Tibial nerve (tissue), 4 donors: ENCODE results near the gene MLEC. TPM values are rescaled to one million over a fixed set of nuclear protein-coding genes. Genes with fewer than 3 reads are reported as not detected.

Source experiments
- DNase-seq, 2 donors: peaks; one replicate each; pipeline ENCODE4 v3.0.0-alpha.2; 2019; ENCODE audit warnings: low spot score in 2 of 2
- H3K27ac ChIP-seq, 4 donors: fragments of 200-600 bp; sonication (generic) in 3 of 4; one replicate each; pipeline ENCODE4 v1.5.1; 2017 to 2019; ENCODE audit warnings: mild to moderate bottlenecking in 1 of 4
- H3K27me3 ChIP-seq, 2 donors: fragments of 200-600 bp; sonication (generic) in 1 of 2; one replicate each; pipeline versions ENCODE4 v1.5.1 to v1.6.0; 2017 to 2019
- H3K36me3 ChIP-seq, 3 donors: fragments of 200-600 bp; sonication (generic); one replicate each; pipeline ENCODE4 v1.5.1; 2018 to 2019
- H3K4me1 ChIP-seq, 4 donors: fragments of 200-600 bp; sonication (generic) in 3 of 4; one replicate each; pipeline ENCODE4 v1.5.1; 2017 to 2019
- H3K4me3 ChIP-seq, 4 donors: fragments of 200-600 bp; sonication (generic) in 3 of 4; one replicate each; pipeline ENCODE4 v1.5.1; 2017 to 2019; ENCODE audit warnings: mild to moderate bottlenecking in 1 of 4, moderate library complexity in 1 of 4
- H3K9me3 ChIP-seq, 4 donors: fragments of 200-600 bp; sonication (generic) in 3 of 4; one replicate each; pipeline ENCODE4 v1.5.1; 2017 to 2019
- EP300 ChIP-seq, 2 donors: sonication (generic); formaldehyde crosslinking; IDR thresholded peaks; one replicate each; pipeline ENCODE4 v1.6.1; 2017; ENCODE audit warnings: antibody characterized with exemption in 2 of 2, mild to moderate bottlenecking in 1 of 2
- POLR2A ChIP-seq, 2 donors: fragments of 450-650 bp; IDR thresholded peaks; one replicate each; pipeline ENCODE4 v1.6.1; 2017; ENCODE audit warnings: antibody characterized with exemption in 2 of 2, mild to moderate bottlenecking in 2 of 2, moderate library complexity in 2 of 2
- WGBS, 2 donors: methylation state at CpG; one replicate each; pipeline ENCODE4 v1.1.5; 2018; 5-methylcytosine and 5-hydroxymethylcytosine counted together
- total RNA-seq, 4 donors: library from RNA; depleted of rRNA; stranded (reverse); fragments of >200 nt; gene quantifications; one replicate each; pipeline ENCODE4 v1.1.0, GENCODE V29; 2016
- TF ChIP-seq, protein P1 (sequence below), 5 experiments: fragments of 200-600 bp in 3 of 5; fragments of 450-650 bp in 2 of 5; sonication (generic) in 3 of 5; IDR thresholded peaks; one replicate each; pipeline ENCODE4 v1.5.1; 2016 to 2019; ENCODE audit warnings: antibody characterized with exemption in 5 of 5, mild to moderate bottlenecking in 3 of 5, moderate library complexity in 2 of 5

MLEC gene
- total RNA-seq, 4 donors from 2014 or later: 42.6 to 67.8 (median 58.6) TPM

DNA sequence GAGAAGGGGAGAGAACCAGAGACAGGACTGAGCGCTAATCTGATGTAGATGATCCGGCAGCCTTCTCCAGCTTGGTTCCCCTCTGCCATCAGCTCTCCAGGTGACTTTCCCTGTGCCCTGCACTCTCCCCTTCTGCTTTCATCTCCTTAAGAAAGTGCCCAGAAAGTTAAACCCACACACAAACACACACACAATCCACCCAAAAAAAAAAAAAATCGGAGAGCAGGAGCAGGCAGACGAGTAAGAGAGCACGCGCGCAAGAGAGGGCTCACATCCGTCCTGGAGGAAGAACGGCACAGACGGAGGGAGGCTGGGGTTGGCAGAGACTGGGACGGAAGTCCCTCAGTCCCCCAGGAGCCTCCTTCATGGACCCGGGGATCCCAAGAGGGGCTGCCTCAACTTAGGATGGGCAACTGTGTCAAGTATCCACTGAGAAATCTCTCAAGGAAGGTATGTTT, 36.7 kb upstream of the MLEC start:
- 50 to 75% methylated on average over 12 of the region's 12 CpGs for WGBS, 2 donors
- Histone ChIP-seq H3K27me3 (peaks cover 0 to 27% of the 10 kb centered on the region in 2 donors), H3K9me3 (no peaks in the 10 kb centered on the region), H3K36me3 (no peaks in the 10 kb centered on the region), H3K4me3 (peak overlapping the region in 1 of 4 donors; percentile 46), H3K27ac (peak overlapping the region in 1 of 4 donors; percentile 44), H3K4me1 (peaks cover 0 to 18% (median 7%) of the 10 kb centered on the region in 4 donors)
- no peak for DNase-seq
- TF ChIP-seq POLR2A (IDR thresholded peaks at IDR 0.05): no peak
- TF ChIP-seq, protein P1, sequence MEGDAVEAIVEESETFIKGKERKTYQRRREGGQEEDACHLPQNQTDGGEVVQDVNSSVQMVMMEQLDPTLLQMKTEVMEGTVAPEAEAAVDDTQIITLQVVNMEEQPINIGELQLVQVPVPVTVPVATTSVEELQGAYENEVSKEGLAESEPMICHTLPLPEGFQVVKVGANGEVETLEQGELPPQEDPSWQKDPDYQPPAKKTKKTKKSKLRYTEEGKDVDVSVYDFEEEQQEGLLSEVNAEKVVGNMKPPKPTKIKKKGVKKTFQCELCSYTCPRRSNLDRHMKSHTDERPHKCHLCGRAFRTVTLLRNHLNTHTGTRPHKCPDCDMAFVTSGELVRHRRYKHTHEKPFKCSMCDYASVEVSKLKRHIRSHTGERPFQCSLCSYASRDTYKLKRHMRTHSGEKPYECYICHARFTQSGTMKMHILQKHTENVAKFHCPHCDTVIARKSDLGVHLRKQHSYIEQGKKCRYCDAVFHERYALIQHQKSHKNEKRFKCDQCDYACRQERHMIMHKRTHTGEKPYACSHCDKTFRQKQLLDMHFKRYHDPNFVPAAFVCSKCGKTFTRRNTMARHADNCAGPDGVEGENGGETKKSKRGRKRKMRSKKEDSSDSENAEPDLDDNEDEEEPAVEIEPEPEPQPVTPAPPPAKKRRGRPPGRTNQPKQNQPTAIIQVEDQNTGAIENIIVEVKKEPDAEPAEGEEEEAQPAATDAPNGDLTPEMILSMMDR (IDR thresholded peaks at IDR 0.05): no peak
- TF ChIP-seq EP300 (IDR thresholded peaks at IDR 0.05): no peak

DNA sequence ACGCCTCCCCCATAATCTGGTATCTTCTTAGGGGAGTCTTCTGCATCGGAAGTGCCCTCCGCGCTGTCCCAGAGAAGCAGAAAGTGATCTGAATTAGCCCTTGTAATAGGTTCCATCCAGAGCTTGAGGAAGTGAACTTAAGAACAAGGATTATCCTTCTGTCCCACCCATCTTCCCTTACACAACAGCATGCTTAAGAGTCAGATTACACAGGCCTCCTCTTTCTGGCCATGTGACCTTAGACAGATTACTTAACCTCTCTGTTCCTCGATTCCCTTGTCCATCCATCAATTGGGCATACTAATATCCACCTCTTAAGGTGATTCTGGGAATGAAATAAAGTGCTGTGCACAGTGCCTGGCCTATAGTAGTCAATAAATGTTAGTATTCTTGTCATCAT, 35.1 kb upstream of the MLEC start:
- no peak for TF ChIP-seq POLR2A (IDR thresholded peaks at IDR 0.05)
- TF ChIP-seq, protein P1 (IDR thresholded peaks at IDR 0.05): no peak
- no peak for TF ChIP-seq EP300 (IDR thresholded peaks at IDR 0.05)
- Histone ChIP-seq H3K9me3 (no peaks in the 10 kb centered on the region), H3K27me3 (peaks cover 0 to 27% of the 10 kb centered on the region in 2 donors), H3K4me3 (no peak overlapping the region), H3K4me1 (peaks cover 0 to 18% (median 7%) of the 10 kb centered on the region in 4 donors), H3K27ac (no peak overlapping the region), H3K36me3 (no peaks in the 10 kb centered on the region)
- WGBS, 2 donors: 56 to 67% methylated on average over 5 of the region's 5 CpGs
- no peak for DNase-seq

DNA sequence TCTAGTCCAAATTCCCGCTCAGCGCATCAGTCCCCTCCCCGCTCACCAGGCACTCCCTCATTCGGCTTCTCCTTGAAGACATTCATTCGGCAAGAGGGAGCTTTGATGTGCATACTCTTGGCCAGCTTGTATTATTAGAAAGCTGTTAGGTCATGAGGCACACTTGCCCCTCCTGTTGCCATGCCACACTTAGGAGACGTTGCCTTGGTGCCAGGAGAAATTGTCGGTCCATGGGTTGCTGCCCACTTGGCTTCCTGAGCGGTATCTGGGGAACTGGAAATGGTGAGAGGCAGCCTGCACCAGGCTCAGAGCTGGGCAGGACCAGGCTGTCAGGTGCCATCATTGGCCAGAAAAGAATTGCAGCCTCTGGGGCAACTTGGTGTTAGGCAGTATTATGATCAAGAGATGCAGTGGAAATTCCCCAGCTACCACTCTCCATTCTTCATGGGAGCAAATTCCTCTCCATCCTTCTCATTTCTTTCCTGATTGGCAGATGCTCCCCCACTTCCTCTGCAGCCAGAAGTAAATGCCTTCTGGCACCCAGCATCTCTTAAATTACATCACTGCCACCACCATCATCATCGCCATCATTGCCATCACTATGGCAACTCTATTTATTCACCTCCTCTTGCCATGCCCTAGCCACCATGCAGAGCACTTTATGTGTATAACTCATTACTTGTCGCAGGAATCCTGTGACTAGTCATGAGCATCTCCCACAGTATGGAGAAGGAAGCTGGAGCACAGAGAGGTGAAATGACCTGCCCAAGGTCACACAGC, 34.1 kb upstream of the MLEC start:
- H3K4me1 ChIP-seq: peaks cover 0 to 18% (median 7%) of the 10 kb centered on the region in 4 donors
- no peak for TF ChIP-seq POLR2A (IDR thresholded peaks at IDR 0.05)
- TF ChIP-seq, protein P1 (IDR thresholded peaks at IDR 0.05): no peak
- no peak for TF ChIP-seq EP300 (IDR thresholded peaks at IDR 0.05)
- 49% methylated on average over 10 of the region's 10 CpGs for WGBS, 2 donors

DNA sequence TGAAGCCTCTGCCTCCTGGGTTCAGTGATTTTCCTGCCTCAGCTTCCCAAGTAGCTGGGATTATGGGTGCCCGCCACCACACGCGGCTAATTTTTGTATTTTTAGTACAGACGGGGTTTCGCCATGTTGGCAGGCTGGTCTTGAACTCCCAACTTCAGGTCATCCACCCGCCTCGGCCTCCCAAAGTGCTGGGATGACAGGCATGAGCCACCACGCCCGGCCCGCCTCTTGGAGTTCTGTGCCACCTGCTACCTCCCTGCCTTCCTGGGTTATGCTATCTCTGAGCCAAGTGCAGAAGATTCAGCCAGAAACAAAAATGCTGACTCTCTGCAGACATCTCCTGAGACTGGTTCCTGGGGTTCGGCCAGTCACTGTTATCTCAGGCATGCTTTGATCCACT, 33.3 kb upstream of the MLEC start:
- no peaks in the 10 kb centered on the region for H3K36me3 ChIP-seq
- no peak overlapping the region for H3K4me3 ChIP-seq
- peaks cover 0 to 27% of the 10 kb centered on the region in 2 donors for H3K27me3 ChIP-seq
- 89 to 92% methylated on average over 11 of the region's 11 CpGs for whole genome bisulfite sequencing, 2 donors
- H3K9me3 ChIP-seq: no peaks in the 10 kb centered on the region
- no peak for DNase-seq
- H3K4me1 ChIP-seq: peaks cover 0 to 16% (median 7%) of the 10 kb centered on the region in 4 donors
- H3K27ac ChIP-seq: peak overlapping the region in 2 of 4 donors; percentile 3 to 20
- TF ChIP-seq POLR2A (IDR thresholded peaks at IDR 0.05) (no peak), EP300 (IDR thresholded peaks at IDR 0.05) (no peak)
- TF ChIP-seq, protein P1 (IDR thresholded peaks at IDR 0.05): no peak

More for the DNA sequence above, 34.1 kb upstream of the MLEC start:
- Histone ChIP-seq H3K27ac (no peak overlapping the region), H3K36me3 (no peaks in the 10 kb centered on the region), H3K4me3 (no peak overlapping the region), H3K9me3 (no peaks in the 10 kb centered on the region), H3K27me3 (peaks cover 0 to 27% of the 10 kb centered on the region in 2 donors)
- no peak for DNase-seq

DNA sequence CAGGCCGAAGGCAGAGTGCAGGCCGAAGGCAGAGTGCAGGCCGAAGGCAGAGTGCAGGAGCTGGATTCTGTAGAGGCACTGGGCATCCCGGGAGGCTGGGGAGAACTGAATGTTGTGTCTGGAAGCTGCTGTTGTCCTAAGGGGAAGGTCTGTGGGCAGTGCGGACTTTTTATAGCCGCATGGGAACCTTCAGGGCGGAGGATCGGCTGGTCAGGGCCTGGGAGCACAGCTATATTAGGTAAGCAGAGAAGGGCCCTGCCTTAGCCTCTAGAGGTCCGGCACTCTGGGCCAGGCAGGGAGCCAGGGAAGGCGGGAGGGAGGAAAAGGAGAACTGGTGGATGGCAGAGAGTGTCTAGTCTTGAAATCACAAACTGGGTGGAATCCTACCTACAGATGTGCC, 32.3 kb upstream of the MLEC start:
- TF ChIP-seq, protein P1 (IDR thresholded peaks at IDR 0.05): no peak
- TF ChIP-seq EP300 (IDR thresholded peaks at IDR 0.05) (no peak), POLR2A (IDR thresholded peaks at IDR 0.05) (no peak)
- no peaks in the 10 kb centered on the region for H3K36me3 ChIP-seq
- H3K9me3 ChIP-seq: no peaks in the 10 kb centered on the region
- H3K4me3 ChIP-seq: no peak overlapping the region
- 59 to 62% methylated on average over 10 of the region's 10 CpGs for WGBS, 2 donors
- peaks cover 0 to 24% of the 10 kb centered on the region in 2 donors for H3K27me3 ChIP-seq
- H3K27ac ChIP-seq: no peak overlapping the region
- H3K4me1 ChIP-seq: peaks cover 0 to 6% (median 1%) of the 10 kb centered on the region in 4 donors
- peak in 1 of 2 donors; percentile 23 for DNase-seq
